GM23248 (cell line): ENCODE measurements around the gene KLHL8. TPM values are rescaled to one million over a fixed set of nuclear protein-coding genes. Genes with fewer than 3 reads are reported as not detected.

Source experiments
- DNase-seq: peaks from one replicate; pipeline ENCODE4 v3.0.0-alpha.2; 2015
- H2AFZ ChIP-seq: fragments of 200-600 bp; sonication (generic); 2 replicates; pipeline ENCODE4 v1.6.1; 2016; ENCODE audit warnings: antibody characterized with exemption
- H3F3A ChIP-seq: fragments of 200-600 bp; sonication (generic); 2 replicates; pipeline ENCODE4 v1.6.1; 2016; ENCODE audit warnings: mild to moderate bottlenecking, antibody characterized with exemption, mixed run types; ENCODE audit not compliant: insufficient read depth
- H3K27ac ChIP-seq: fragments of 200-600 bp; sonication (generic); 2 replicates; pipeline ENCODE4 v1.5.1; 2016; ENCODE audit warnings: mild to moderate bottlenecking
- H3K27me3 ChIP-seq: fragments of 200-600 bp; sonication (generic); replicated peaks from 2 replicates; pipeline ENCODE4 v1.6.1; 2016; ENCODE audit warnings: mild to moderate bottlenecking; ENCODE audit not compliant: insufficient read depth
- H3K36me3 ChIP-seq: fragments of 200-600 bp; sonication (generic); 2 replicates; pipeline ENCODE4 v1.6.1; 2016; ENCODE audit warnings: low read depth, mild to moderate bottlenecking
- H3K4me1 ChIP-seq: fragments of 200-600 bp; sonication (generic); 2 replicates; pipeline ENCODE4 v1.6.1; 2016; ENCODE audit warnings: mild to moderate bottlenecking; ENCODE audit not compliant: insufficient read depth
- H3K4me2 ChIP-seq: fragments of 200-600 bp; sonication (generic); one replicate; pipeline ENCODE4 v1.6.1; 2016; ENCODE audit warnings: mild to moderate bottlenecking; ENCODE audit not compliant: unreplicated experiment
- H3K4me3 ChIP-seq: fragments of 200-600 bp; sonication (generic); 2 replicates; pipeline ENCODE4 v1.5.1; 2016; ENCODE audit warnings: mild to moderate bottlenecking
- H3K79me2 ChIP-seq: fragments of 200-600 bp; sonication (generic); 2 replicates; pipeline ENCODE4 v1.6.1; 2016; ENCODE audit warnings: mild to moderate bottlenecking; ENCODE audit not compliant: insufficient read depth
- H3K9ac ChIP-seq: fragments of 200-600 bp; sonication (generic); 2 replicates; pipeline ENCODE4 v1.6.1; 2016; ENCODE audit warnings: mild to moderate bottlenecking
- H3K9me2 ChIP-seq: fragments of 200-600 bp; sonication (generic); 2 replicates; pipeline ENCODE4 v1.6.1; 2016; ENCODE audit warnings: mixed run types, mild to moderate bottlenecking, moderate library complexity; ENCODE audit not compliant: insufficient read depth
- H3K9me3 ChIP-seq: fragments of 200-600 bp; sonication (generic); one replicate; pipeline ENCODE4 v1.6.1; 2017; ENCODE audit warnings: low read depth
- H4K20me1 ChIP-seq: fragments of 200-600 bp; sonication (generic); 2 replicates; pipeline ENCODE4 v1.6.0; 2016; ENCODE audit not compliant: insufficient read depth
- EZH2 ChIP-seq: fragments of 200-600 bp; sonication (generic); IDR thresholded peaks from 2 replicates; pipeline ENCODE4 v1.6.1; 2018; ENCODE audit warnings: antibody characterized with exemption, mild to moderate bottlenecking; ENCODE audit not compliant: insufficient read depth, poor library complexity, severe bottlenecking
- EZH2phosphoT487 ChIP-seq: fragments of 200-600 bp; sonication (generic); IDR thresholded peaks from 2 replicates; pipeline ENCODE4 v1.6.1; 2018; ENCODE audit warnings: antibody characterized with exemption, moderate library complexity, mild to moderate bottlenecking, low read depth; ENCODE audit not compliant: insufficient read depth
- WGBS, 2 experiments: methylation state at CpG; one replicate each; pipeline ENCODE4 v1.1.6; 2015 to 2017; ENCODE audit warnings: low lambda C conversion rate in 2 of 2, low coverage in 1 of 2; ENCODE audit errors: missing lambda C conversion rate in 2 of 2; 5-methylcytosine and 5-hydroxymethylcytosine counted together
- in situ Hi-C: fragments of 300-500 bp; cut with MboI; formaldehyde crosslinking; loops from 2 replicates; pipeline ENCODE4 v1.15.0; 2020
- polyA plus RNA-seq: library from polyadenylated mRNA; unstranded; fragments of >200 nt; fragmentation: Nextera tagmentation; extraction: Ambion mirVana; gene quantifications from 2 replicates; pipeline ENCODE4 v1.2.1, GENCODE V29; 2016
- total RNA-seq: library from RNA; depleted of rRNA; stranded (reverse); fragments of >200 nt; shearing (Covaris generic); gene quantifications from 2 replicates; pipeline ENCODE4 v1.2.3, GENCODE V29; 2014

Gene KLHL8
- total and polyA plus RNA-seq, 2 experiments from 2014 or later, result 7.8 to 7.9 TPM

DNA sequence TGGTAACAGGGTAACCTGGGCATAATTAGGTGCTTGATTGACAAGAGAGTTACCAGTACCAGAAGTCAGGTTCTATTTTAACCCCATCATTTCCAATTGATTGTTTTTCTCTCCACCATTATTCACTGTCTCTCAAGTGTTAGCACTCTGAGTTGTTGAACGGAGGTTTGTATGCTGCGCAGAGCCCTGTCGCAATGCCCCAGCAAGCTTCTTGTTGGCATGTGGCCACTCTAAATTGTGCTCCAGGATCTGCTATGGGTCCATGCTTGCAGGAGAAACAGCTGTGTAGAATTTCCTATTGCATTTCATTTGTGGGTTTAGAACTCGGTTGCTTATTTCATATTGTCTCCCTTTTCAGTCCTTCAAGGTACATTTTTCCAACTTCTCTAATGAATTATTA is 98.2 kb downstream of the KLHL8 start:
- DNase-seq, result no peak
- Histone ChIP-seq H3K9ac (no peak overlapping the region), H3K36me3 (peaks cover 15% of the 10 kb centered on the region; the same call in 1 of the 2 replicates), H2AFZ (no peak overlapping the region), H3K4me3 (no peak overlapping the region), H3K9me2 (no peaks in the 10 kb centered on the region), H3K27me3 (no peaks in the 10 kb centered on the region), H4K20me1 (no peaks in the 10 kb centered on the region; the same call in 1 of the 2 replicates), H3K4me2 (no peak overlapping the region), H3F3A (no peaks in the 10 kb centered on the region; the same call in 1 of the 2 replicates), H3K4me1 (peaks cover 9% of the 10 kb centered on the region), H3K27ac (no peak overlapping the region), H3K9me3 (no peaks in the 10 kb centered on the region), H3K79me2 (peaks cover 18% of the 10 kb centered on the region)
- 99 to 100% methylated on average over 4 of the region's 4 CpGs for whole genome bisulfite sequencing, 2 experiments
- in situ Hi-C loops, result no loop called here
- TF ChIP-seq EZH2, result no peak
- TF ChIP-seq EZH2phosphoT487, result no peak

GRCh38 chr4:87121341-87122065 is 98.9 kb downstream of the KLHL8 start:
- peaks cover 9% of the 10 kb centered on the region for H3K4me1 ChIP-seq
- H3K4me2 ChIP-seq, result no peak overlapping the region
- H3K27me3 ChIP-seq, result no peaks in the 10 kb centered on the region
- TF ChIP-seq EZH2phosphoT487 (no peak), EZH2 (no peak)
- peak; percentile 65 for DNase-seq
- no peaks in the 10 kb centered on the region for H3K9me2 ChIP-seq
- H4K20me1 ChIP-seq, result no peaks in the 10 kb centered on the region; the same call in 1 of the 2 replicates
- H3K36me3 ChIP-seq, result peaks cover 18% of the 10 kb centered on the region
- no peak overlapping the region for H3K27ac ChIP-seq
- 32 to 33% methylated on average over 4 of the region's 4 CpGs for WGBS, 2 experiments
- in situ Hi-C loops, result no loop called here
- H3K9ac ChIP-seq, result no peak overlapping the region
- no peaks in the 10 kb centered on the region for H3K9me3 ChIP-seq
- H3K79me2 ChIP-seq, result peaks cover 18% of the 10 kb centered on the region
- H3F3A ChIP-seq, result no peaks in the 10 kb centered on the region; the same call in 1 of the 2 replicates
- H2AFZ ChIP-seq, result no peak overlapping the region
- H3K4me3 ChIP-seq, result no peak overlapping the region

GRCh38 chr4:87120411-87121162 is 99.8 kb downstream of the KLHL8 start:
- H3K36me3 ChIP-seq, result peaks cover 26% of the 10 kb centered on the region
- no peak for DNase-seq
- in situ Hi-C loops, result no loop called here
- H3K4me2 ChIP-seq, result no peak overlapping the region
- peaks cover 9% of the 10 kb centered on the region for H3K4me1 ChIP-seq
- H3K9ac ChIP-seq, result no peak overlapping the region
- H3K27ac ChIP-seq, result no peak overlapping the region
- no peak overlapping the region for H3K4me3 ChIP-seq
- no peaks in the 10 kb centered on the region; the same call in 1 of the 2 replicates for H4K20me1 ChIP-seq
- no peaks in the 10 kb centered on the region for H3K9me3 ChIP-seq
- 87 to 89% methylated on average over 18 of the region's 18 CpGs for WGBS, 2 experiments
- no peak overlapping the region for H2AFZ ChIP-seq
- H3K79me2 ChIP-seq, result peaks cover 18% of the 10 kb centered on the region
- no peaks in the 10 kb centered on the region for H3K27me3 ChIP-seq
- no peak for TF ChIP-seq EZH2phosphoT487
- TF ChIP-seq EZH2, result no peak
- no peaks in the 10 kb centered on the region; the same call in 1 of the 2 replicates for H3F3A ChIP-seq
- H3K9me2 ChIP-seq, result no peaks in the 10 kb centered on the region

DNA sequence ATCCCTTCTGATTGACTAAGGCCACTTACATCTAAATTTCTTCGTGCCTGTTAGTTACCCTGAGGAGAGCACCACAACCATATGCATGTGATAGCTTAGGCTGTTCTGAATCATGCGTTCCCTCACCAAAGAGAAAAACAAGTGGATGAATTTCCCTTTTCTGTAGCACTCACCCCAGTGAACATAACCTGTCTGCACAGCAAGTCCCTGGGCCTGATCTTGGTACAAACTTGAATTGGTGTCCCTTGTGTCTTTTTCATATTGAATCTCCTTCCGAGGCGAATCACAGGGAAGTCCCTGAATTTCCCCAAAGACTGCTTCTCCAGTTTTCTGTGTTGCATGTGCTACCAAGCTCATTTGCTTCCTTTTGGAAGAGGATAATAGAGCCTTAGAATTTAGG is 100.4 kb downstream of the KLHL8 start:
- Histone ChIP-seq H3K9ac (no peak overlapping the region), H3K36me3 (peaks cover 22% of the 10 kb centered on the region), H3K79me2 (peaks cover 18% of the 10 kb centered on the region), H3F3A (no peaks in the 10 kb centered on the region; the same call in 1 of the 2 replicates), H3K9me2 (no peaks in the 10 kb centered on the region), H3K4me3 (no peak overlapping the region), H3K27me3 (no peaks in the 10 kb centered on the region), H4K20me1 (no peaks in the 10 kb centered on the region; the same call in 1 of the 2 replicates), H3K4me1 (peaks cover 9% of the 10 kb centered on the region), H3K9me3 (no peaks in the 10 kb centered on the region), H3K4me2 (no peak overlapping the region), H2AFZ (no peak overlapping the region), H3K27ac (no peak overlapping the region)
- no peak for TF ChIP-seq EZH2
- TF ChIP-seq EZH2phosphoT487, result no peak
- in situ Hi-C loops, result no loop called here
- WGBS, 2 experiments, result 96 to 98% methylated on average over 4 of the region's 4 CpGs
- no peak for DNase-seq
